Amniotic epithelial cell (primary cell): ENCODE measurements around the gene CCDC82.
A peak's percentile ranks its signal among the peaks of the same experiment; 100 is the strongest.
"Not testable (repeated sequence)": the region's sequence is repeated elsewhere in the genome, so short reads cannot be mapped to it uniquely, and the experiment has no call there.

Experiments used
- DNase-seq: peaks from one replicate; pipeline ENCODE4 v3.0.0-alpha.2; 2010; ENCODE audit warnings: low read depth

CCDC82 gene

GRCh38 chr11:96389720-96390487 is at the start of gene CCDC82, which contains the start of gene JRKL:
Gene CCDC82, minus strand, starts transcription at chr11:96389912. Its CDS starts 5,165 bp downstream, at chr11:96384747.
Gene JRKL, plus strand, starts transcription at chr11:96390013. Its CDS starts 637 bp downstream, at chr11:96390650.
- peak; percentile 92 for DNase-seq

- not testable (repeated sequence) for DNase-seq
Measured at GRCh38 chr11:96432654-96433053, 42.9 kb upstream of the CCDC82 start.

- no peak for DNase-seq
Measured at GRCh38 chr11:96430668-96431067, 41.0 kb upstream of the CCDC82 start.

- DNase-seq, result peak; percentile 17
Measured at GRCh38 chr11:96424693-96425092, 35.0 kb upstream of the CCDC82 start.

- DNase-seq, result no peak
Measured at GRCh38 chr11:96413408-96413807, 23.7 kb upstream of the CCDC82 start.

GRCh38 chr11:96412761-96413381 is 23.2 kb upstream of the CCDC82 start:
- no peak for DNase-seq

- DNase-seq, result not testable (repeated sequence)
Measured at GRCh38 chr11:96411412-96411811, 21.7 kb upstream of the CCDC82 start.

- no peak for DNase-seq
Measured at GRCh38 chr11:96400697-96401096, 11.0 kb upstream of the CCDC82 start.

GRCh38 chr11:96397863-96398262 is 8.2 kb upstream of the CCDC82 start:
- no peak for DNase-seq

- no peak for DNase-seq
Measured at GRCh38 chr11:96396637-96397036, 6.9 kb upstream of the CCDC82 start.

GRCh38 chr11:96394773-96395172 is 5.1 kb upstream of the CCDC82 start:
- DNase-seq, result peak; percentile 27

GRCh38 chr11:96393753-96394348 is 4.1 kb upstream of the CCDC82 start:
- DNase-seq, result peak; percentile 60

- no peak for DNase-seq
Measured at GRCh38 chr11:96391698-96392307, 2.1 kb upstream of the CCDC82 start.

GRCh38 chr11:96390488-96390792 is 728 bp upstream of the CCDC82 start:
- peak; percentile 76 for DNase-seq

GRCh38 chr11:96388891-96389719 is 607 bp downstream of the CCDC82 start:
- DNase-seq, result no peak

GRCh38 chr11:96385187-96385586 is 4.5 kb downstream of the CCDC82 start:
- DNase-seq, result no peak

- DNase-seq, result no peak
Measured at GRCh38 chr11:96384156-96384555, 5.6 kb downstream of the CCDC82 start.

- DNase-seq, result peak; percentile 46
Measured at GRCh38 chr11:96376796-96377195, 12.9 kb downstream of the CCDC82 start.

- DNase-seq, result no peak
Measured at GRCh38 chr11:96373826-96374225, 15.9 kb downstream of the CCDC82 start.

- DNase-seq, result no peak
Measured at GRCh38 chr11:96367342-96367741, 22.4 kb downstream of the CCDC82 start.

GRCh38 chr11:96366024-96366423 is 23.7 kb downstream of the CCDC82 start:
- DNase-seq, result no peak

- no peak for DNase-seq
Measured at GRCh38 chr11:96365493-96365892, 24.2 kb downstream of the CCDC82 start.
